NCI-H774 (cell line): ENCODE measurements around the gene BABAM2.
"Not testable (repeated sequence)": the region's sequence is repeated elsewhere in the genome, so short reads cannot be mapped to it uniquely, and the experiment has no call there.

Experiments
- DNase-seq: peaks from one replicate; lab custom pipeline; 2025; lab: John Stamatoyannopoulos, UW

BABAM2 gene

GRCh38 chr2:28251337-28251736 lies 360.8 kb downstream of the BABAM2 start:
- no peak for DNase-seq

GRCh38 chr2:28252311-28252710 lies 361.8 kb downstream of the BABAM2 start:
- no peak for DNase-seq

GRCh38 chr2:28253543-28253942 lies 363.0 kb downstream of the BABAM2 start:
- DNase-seq: no peak

GRCh38 chr2:28255231-28255630 lies 364.7 kb downstream of the BABAM2 start:
- DNase-seq: not testable (repeated sequence)

- no peak for DNase-seq
Measured at GRCh38 chr2:28257182-28257581, 366.7 kb downstream of the BABAM2 start.

- DNase-seq: not testable (repeated sequence)
Measured at GRCh38 chr2:28259226-28259625, 368.7 kb downstream of the BABAM2 start.

GRCh38 chr2:28263690-28264089 lies 373.2 kb downstream of the BABAM2 start:
- no peak for DNase-seq

GRCh38 chr2:28267282-28267681 lies 376.8 kb downstream of the BABAM2 start:
- no peak for DNase-seq

- no peak for DNase-seq
Measured at GRCh38 chr2:28268386-28268785, 377.9 kb downstream of the BABAM2 start.

- DNase-seq: no peak
Measured at GRCh38 chr2:28269019-28269784, 378.7 kb downstream of the BABAM2 start.

- DNase-seq: no peak
Measured at GRCh38 chr2:28270456-28271152, 380.1 kb downstream of the BABAM2 start.

- DNase-seq: no peak
Measured at GRCh38 chr2:28271231-28271918, 380.8 kb downstream of the BABAM2 start.

- DNase-seq: no peak
Measured at GRCh38 chr2:28271919-28272250, 381.4 kb downstream of the BABAM2 start.

GRCh38 chr2:28273751-28274150 lies 383.2 kb downstream of the BABAM2 start:
- DNase-seq: no peak

GRCh38 chr2:28274911-28275685 lies 384.6 kb downstream of the BABAM2 start:
- no peak for DNase-seq

- peak; percentile 16 for DNase-seq
Measured at GRCh38 chr2:28276076-28276618, 385.6 kb downstream of the BABAM2 start.

GRCh38 chr2:28276807-28277206 lies 386.3 kb downstream of the BABAM2 start:
- DNase-seq: no peak

GRCh38 chr2:28277466-28277865 lies 386.9 kb downstream of the BABAM2 start:
- peak; percentile 89 for DNase-seq

GRCh38 chr2:28279371-28279770 lies 388.8 kb downstream of the BABAM2 start:
- no peak for DNase-seq

GRCh38 chr2:28280619-28281018 lies 390.1 kb downstream of the BABAM2 start:
- no peak for DNase-seq

- DNase-seq: no peak
Measured at GRCh38 chr2:28281739-28282138, 391.2 kb downstream of the BABAM2 start.

GRCh38 chr2:28282248-28282647 lies 391.7 kb downstream of the BABAM2 start:
- no peak for DNase-seq
